GM18499 (cell line): Measurements from ENCODE around the gene CAPG.
"Not testable (repeated sequence)": the region's sequence is repeated elsewhere in the genome, so short reads cannot be mapped to it uniquely, and the experiment has no call there.

Experiments
- ATAC-seq: cut with Tn5 transposase; IDR thresholded peaks from one replicate; pipeline ENCODE4 v1.9.1; 2021; ENCODE audit warnings: moderate number of reproducible peaks; ENCODE audit not compliant: insufficient read depth, unreplicated experiment

Gene CAPG

GRCh38 chr2:85439569-85439968 is 29.4 kb upstream of the CAPG start:
- not testable (repeated sequence) for ATAC-seq

DNA sequence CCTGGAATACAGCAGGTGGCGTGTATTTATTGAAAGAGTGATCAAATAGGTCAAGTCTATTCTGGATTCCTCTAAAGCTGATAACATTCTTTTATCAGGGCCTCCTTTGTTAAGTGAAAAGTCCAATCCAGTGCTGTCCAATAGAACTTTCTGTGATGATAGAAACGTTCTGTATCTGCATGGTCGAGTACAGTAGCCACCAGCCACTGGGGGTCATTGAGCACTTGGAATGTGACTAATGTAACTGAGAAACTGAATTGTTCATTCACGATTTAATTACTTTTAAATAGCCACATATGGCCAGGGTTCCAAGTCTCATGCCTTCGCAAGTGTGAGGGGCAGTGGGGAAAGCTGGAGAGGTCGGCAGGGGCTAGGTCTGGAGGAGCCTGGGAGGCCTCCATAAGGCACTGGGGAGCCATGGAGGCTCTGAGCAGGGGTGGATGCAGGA is 28.9 kb upstream of the CAPG start:
- no peak for ATAC-seq

DNA sequence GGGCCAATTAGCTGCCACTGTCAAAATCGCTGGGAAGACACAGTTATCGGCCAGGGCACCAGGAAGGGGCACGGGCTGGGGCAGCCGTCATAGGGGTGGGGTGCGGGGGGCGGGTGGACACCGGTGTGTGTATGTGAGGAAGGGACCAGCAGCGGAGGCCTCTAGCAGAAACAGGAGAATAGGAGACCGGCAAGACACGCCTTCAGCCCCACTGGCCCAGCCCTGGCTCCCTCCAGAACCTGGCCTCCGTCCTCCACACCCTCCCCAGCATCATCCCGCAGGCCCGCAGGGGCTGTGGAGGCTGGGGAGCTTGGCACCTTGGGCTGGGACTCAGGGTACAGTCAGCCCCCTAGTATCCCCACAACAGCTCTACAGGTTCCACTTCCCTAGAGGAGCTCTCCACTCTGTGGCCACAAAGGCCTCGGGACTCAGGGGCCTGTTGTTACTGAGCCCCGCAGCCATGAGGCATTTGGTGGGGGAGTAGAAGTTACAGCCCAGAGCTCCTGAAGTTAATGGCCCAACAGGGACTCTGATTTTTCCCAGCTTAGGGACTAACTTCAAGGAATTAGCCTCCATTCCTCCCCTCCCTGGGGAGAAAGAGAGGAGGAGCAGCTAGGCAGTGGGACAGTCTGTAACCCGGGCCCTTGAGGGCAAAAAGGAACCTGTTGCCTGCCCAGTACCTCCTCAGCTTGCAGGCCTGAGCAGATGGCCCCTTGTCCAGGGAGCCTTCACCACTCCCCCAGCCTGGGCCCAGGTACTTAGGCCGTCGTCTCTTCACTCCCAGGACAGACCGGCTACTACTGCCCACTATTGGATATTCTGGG is 28.2 kb upstream of the CAPG start:
- no peak for ATAC-seq

DNA sequence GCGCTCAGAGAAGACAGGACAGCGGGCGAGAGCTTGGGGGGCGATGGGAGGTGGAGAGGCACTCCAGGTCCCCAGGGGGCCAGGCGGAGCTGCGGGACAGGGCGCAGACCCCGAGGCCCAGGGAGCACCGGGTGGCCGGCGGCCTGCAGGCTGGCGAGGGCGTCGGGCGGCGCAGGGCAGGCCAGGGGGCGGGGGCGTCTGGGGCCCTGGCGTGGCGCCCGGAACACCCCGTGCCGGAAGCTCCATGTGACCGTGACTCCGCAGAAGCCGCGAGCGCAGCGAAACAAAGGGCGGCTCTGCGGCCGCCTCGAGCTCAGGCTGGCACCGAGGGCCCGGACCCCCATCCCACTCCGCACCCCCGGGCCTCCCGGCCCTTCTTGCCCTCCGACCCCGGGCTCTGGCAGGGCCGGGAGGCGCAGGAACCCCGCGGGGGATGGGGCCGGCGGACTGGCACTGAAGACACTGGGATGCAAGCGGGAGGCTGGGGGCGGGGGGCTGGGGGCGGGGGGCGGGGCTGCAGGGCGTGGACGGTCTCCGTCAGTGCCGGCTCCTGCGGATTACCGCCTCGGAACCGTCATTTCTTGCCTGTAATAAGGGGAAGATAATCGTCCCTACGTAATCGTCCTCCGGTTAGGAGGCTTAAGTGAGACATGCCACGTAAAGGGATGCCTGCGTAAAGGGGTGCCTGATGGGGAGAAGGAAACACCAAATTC is 27.5 kb upstream of the CAPG start:
- ATAC-seq: no peak

DNA sequence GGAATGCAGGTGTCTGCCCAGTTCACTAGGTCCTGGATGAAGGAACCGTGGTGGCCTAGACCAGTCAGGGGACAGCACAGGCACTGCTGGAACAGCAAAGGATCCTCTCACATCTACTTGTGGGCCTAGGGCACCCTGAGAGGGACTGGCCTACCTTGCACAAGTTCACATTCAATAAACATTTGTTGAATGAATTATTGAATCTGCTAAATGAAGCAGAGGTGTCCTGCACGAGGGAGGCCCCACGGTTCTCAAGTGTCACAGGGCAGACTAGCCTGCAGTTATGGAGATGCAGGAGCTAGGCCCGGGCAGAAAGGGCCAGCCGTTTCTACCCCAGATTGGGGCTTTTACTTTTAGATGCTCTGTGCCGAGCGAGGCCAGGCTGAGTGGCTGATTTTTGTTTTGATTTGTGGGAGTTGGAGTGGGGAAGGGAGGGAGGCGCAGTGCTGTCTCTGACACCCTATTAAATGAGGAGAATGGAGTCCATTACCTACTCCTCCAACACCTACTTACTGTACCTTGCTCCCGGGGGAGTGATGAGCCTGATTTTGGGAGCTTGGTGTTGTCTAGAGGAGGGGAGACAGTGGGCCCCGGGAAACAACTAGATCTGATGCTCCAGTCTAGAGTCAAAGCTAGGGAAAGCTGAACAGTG is 26.8 kb upstream of the CAPG start:
- no peak for ATAC-seq

GRCh38 chr2:85435981-85436835 is 26.0 kb upstream of the CAPG start:
- ATAC-seq: no peak

GRCh38 chr2:85435220-85435958 is 25.2 kb upstream of the CAPG start:
- no peak for ATAC-seq

GRCh38 chr2:85434696-85435095 is 24.5 kb upstream of the CAPG start:
- ATAC-seq: no peak

GRCh38 chr2:85433511-85434089 is 23.4 kb upstream of the CAPG start:
- no peak for ATAC-seq

DNA sequence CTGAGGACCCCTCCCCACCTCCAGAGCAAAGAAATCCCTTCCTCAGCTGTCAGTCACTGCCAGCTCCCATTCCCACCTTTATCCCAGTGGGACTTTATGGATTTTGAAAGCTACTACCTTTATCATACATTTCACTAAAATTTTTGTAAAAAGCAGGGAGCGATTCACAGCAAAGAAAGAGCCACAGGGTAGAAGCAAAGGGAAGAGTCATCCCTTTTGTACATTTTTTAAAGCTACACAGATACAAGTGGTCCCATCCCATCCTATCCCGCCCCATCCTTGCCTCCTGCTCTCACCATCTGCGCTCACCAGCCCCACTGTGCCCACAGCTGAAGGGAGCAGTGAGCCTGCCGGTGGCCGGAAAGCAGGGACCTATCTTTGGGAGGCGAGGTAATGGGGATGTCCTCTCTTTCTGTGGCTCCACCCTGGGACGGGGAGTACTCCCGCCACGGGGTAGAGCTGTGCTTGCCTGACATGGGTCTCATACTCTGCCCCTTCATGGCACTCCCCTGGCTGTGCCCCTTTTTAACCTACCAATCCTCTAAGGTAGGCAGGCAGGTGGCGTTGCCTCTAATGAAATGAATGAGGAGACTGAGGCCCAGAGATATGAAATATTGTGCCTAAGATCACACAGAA is 21.5 kb upstream of the CAPG start:
- ATAC-seq: no peak

DNA sequence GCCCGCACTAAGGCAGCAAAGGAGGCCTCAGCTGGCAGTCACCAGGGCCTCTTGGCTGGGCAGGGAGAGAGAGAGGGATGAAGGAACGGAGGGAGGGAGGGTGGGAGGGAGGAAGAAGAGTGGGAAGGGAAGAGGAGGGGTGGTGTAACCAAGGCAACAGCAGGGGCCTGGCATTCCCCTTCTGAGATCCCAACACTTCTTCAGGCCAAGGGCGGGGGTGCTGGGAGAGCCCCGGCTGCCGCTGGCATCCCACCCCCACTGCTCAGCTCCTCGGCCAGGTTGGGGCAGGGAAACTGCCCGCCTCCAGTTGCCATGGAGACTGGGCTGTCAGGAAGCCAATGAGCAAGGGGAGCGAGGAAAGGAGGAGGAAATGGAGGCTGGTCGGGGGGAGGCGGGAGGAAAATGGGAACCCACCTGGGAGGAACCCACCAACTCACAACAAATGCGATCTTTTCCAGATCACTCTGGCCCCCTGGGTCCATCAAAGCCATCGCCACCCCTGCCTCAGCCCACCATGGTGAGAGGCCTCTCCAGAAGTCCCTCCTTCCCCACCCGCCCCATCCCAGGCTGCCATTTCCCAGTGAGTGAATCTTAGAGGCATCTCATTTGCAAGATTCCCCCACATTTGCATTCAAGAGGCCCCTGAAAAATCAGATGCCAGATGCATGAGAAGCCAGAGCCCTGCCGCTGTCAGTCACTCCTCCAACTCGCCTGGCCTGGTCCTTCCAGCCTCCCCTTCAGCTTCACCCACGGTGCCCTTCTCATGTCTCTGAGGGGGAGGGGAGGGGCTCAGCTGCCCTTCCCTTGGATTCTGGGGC is 20.8 kb upstream of the CAPG start:
- no peak for ATAC-seq

DNA sequence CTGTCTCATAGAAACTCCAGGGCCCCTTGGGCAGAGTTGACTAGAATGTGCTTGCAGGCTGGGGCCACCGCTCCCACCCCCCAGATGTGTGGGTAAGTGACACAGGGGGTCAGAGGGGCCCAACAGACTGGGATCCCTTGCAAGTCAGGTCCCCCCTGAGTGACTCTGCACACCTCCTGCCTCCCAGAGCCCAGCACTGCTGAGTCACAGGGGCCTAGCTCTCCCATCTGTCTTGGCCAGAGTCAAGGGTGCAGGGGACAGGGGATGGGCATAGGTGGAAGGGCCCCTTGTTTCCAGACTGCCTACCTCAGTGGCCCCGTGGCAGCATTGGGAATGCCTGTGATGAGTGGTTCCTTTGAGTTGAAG is 19.7 kb upstream of the CAPG start:
- no peak for ATAC-seq

DNA sequence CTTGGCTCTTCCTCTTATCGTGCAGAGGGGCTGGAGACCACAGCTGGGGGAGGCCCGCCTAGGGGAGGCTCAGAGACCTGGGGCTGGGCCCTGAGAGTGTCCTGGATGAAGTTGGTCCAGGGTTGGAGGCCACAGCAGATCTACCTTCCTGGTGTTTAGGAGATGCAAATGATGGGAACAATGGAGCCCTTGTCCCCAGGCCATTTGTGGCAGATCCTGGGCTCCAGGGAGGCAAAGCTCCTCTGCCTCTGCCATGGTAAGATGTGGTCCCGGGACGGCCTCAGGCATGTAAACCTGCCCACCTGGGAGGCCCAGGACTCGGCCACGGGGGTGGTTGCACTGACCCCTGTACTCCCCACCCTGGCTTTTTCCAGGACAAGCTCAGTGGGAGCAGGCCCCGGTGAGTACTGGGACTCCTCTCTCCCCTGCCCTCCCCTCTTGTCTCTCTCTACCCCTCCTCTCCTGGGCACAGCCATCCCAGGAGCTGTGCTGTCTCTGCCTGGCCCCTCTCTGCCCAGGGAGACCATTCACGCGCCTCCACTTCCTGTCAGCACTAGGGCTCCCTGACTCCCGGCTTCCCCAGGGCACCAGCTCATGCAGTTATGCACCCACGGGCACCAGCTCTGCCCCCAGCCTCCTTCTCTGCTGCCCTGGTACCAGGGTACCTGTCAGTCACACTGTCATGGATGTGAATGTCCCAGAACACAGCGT is 19.2 kb upstream of the CAPG start:
- ATAC-seq: no peak

GRCh38 chr2:85428343-85428881 is 18.2 kb upstream of the CAPG start:
- no peak for ATAC-seq

GRCh38 chr2:85427300-85427835 is 17.2 kb upstream of the CAPG start:
- no peak for ATAC-seq

DNA sequence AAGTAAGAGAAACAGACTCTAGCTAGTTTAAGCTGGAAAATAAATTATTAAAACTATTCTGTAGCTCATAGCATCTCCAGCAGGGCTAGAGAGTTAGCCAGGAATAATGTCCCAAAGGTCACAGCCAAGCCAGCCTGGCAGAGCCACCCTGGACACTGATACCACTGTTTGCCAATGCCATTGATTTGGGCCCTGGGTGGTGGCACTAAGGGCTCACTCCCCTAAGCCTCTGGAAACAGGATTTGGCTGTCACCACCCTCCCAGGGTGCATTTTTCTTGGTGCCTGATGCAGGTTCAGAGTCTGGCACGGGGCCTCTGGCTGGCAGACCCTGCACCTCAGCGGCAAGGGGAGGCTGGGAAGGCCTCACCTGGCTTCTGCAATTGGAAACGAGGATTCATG is 15.4 kb upstream of the CAPG start:
- no peak for ATAC-seq

GRCh38 chr2:85423525-85423924 is 13.4 kb upstream of the CAPG start:
- ATAC-seq: no peak
